Right kidney (tissue), 9 donors: ENCODE data around the gene MYO1F.
"Not testable (repeated sequence)": the region's sequence is repeated elsewhere in the genome, so short reads cannot be mapped to it uniquely, and the experiment has no call there.

Experiments
- DNase-seq: peaks from one replicate; pipeline ENCODE4 v3.0.0-alpha.2; 2016
- long read RNA-seq, 8 donors: transcript quantifications; one replicate each; lab custom pipeline, GENCODE V29; 2026

MYO1F gene
- long read RNA-seq, donor 1, partial matches to known transcripts: 0 of 1 reads
- long read RNA-seq, donor 1, other reads (novel, unspliced or antisense): 0 of 1 reads
- long read RNA-seq, donor 2: 0 reads
- long read RNA-seq, donor 3: 0 reads
- long read RNA-seq, donor 4: 0 reads
- long read RNA-seq, donor 5: 0 reads
- long read RNA-seq, donor 6: 0 reads
- long read RNA-seq, donor 7: 0 reads
- long read RNA-seq, donor 8: 0 reads

DNA sequence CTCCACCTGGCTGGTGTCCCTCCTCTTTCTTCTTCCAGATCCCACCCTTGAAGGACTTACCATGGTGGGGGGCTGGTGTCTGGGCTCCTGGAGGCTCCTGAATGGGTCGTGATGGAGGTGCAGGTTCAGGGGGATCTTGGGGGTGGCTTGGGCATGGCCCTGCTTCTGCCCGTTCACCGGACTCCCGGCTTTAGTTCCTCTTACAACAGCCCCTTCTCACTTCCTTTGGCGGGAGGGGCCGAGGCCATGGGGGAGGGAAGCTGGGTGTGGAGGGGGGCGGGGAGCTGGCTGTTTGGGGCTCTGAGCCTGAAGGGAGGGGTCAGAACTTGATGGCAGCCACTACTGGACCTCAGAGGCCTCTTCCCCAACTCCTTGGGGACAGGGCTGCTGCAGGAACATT, at the start of gene MYO1F:
TSS of gene MYO1F (minus strand) at position 196 of the 400 bp plus-strand sequence. CDS start at position 63, 133 bp downstream.
- no peak for DNase-seq

DNA sequence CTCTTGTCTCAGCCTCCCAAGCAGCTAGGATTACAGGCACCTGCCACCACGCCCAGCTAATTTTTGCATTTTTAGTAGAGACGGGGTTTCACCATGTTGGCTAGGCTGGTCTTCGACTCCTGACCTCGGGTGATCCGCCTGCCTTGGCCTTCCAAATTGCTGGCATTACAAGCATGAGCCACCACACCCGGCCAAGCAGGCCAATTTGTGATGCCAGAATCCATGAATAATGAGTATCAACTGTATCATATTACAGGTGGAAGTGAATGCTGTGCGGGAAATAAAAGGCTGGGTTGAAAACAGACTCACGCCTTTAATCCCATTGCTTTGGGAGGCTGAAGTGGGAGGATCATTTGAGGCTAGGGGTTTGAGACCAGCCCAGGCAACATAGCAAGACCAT, 49.6 kb upstream of the MYO1F start:
- DNase-seq: no peak

DNA sequence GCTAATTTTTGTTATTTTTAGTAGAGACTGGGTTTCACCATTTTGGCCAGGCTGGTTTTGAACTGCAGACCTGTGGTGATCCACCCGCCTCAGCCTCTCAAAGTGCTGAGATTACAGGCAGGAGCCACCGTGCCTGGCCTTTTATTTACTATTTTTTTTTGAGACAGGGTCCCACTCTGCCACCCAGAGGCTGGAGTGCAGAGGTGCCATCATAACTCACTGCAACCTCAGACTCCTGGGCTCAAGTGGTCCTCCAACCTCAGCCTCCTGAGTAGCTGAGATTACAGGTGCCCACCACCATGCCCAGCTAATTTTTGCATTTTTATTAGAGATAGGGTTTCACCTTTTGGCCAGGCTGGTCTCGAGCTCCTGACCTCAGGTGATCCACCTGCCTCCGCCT, 45.6 kb upstream of the MYO1F start:
- DNase-seq: not testable (repeated sequence)

DNA sequence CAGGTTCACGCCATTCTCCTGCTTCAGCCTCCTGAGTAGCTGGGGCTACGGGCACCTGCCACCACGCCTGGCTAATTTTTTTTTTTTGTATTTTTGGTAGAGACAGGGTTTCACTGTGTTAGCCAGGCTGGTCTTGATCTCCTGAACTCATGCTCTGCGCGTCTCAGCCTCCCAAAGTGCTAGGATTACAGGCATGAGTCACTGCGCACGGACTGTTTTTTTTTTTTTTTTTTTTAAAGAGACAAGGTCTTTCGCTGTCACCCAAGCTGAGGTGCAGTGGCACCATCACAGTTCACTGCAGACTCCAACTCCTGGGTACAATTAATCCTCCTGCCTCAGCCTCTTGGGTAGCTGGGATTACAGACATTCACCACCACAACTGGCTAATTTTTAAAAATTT, 41.5 kb upstream of the MYO1F start:
- no peak for DNase-seq

DNA sequence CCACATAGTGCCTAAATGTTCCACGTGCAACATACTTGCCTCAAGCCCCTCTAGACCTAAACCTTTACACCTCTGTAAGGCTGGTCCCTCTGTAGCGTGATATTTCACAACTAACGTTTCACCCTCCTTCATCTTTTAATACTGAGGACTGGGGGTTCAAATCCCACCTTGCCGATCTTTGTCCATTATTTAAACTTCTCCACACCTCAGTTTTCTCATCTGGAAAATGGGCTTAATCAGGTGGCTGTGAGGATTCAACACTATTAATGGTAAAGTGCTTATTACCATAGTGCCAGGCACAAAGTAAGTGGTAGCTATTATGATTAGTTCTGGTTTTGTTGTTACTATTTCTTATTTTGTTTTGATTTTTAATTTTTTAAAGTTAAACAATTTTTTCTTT, 40.7 kb upstream of the MYO1F start:
- DNase-seq: no peak

DNA sequence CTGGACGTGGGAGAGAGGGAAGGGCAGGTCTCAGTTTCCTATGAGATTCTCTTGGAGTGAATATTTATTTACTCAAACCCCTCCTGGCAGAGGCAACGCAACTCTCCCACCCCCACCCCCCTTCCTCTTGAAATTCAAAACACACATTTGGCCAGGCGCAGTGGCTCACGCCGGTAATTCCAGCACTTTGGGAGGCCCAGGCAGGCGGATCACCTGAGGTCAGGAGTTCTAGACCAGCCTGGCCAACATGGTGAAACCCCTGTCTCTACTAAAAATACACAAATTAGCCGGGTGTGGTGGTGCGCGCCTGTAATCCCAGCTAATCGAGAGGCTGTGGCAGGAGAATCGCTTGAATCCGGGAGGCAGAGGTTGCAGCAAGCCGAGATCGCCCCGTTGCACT, 40.1 kb upstream of the MYO1F start:
- DNase-seq: not testable (repeated sequence)

DNA sequence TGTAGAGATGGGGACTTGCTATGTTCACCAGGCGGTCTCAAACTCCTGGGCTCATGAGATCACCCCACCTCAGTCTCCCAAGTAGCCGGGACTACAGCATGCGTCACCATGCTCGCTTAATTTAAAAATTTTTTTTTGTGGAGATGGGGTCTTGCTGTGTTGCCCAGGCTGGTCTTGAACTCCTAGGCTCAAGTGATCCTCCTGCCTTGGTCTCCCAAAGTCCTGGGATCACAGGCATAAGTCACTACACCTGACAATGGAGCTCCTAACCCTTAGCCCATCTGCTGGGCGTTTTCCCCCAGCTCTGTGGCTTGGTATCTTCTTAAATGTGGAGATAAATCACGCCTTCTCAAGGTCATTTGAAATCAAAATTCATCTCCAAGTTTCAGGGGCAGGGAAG, 39.6 kb upstream of the MYO1F start:
- no peak for DNase-seq

DNA sequence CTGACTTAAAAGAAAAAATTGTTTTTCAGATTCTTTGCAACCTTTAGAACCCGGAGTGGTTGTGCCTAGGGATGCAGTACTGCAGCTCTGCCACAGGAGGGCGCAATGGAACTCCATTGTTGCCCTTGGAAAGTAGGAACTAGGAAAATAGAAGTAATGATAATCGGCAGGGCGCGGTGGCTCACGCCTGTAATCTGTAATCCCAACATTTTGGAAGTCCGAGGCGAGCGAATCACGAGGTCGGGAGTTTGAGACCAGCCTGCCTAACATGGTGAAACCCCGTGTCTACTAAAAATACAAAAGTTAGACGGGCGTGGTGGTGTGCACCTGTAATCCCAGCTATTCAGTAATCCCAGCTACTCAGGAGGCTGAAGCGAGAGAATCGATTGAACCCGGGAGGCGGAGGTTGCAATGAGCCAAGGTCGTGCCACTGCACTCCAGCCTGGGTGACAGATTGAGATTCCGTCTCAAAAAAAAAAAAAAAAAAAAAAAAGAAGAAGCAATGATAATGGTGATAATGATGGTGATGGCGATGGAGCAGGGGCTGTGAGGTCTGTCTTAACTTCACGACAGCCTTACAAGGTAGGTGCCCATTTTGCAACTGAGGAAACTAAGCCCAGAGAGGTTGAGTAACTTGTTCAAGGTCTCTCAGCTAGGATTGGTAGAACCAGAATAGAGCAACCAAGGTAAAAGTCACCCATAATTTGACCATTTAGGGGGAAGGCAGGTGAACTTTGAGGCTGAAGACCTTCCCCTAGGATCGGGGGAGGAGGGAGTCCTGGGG, 38.8 kb upstream of the MYO1F start:
- peak; percentile 29 for DNase-seq

- no peak for DNase-seq
These were observed 37.8 kb upstream of the MYO1F start for GRCh38 chr19:8615024-8615423.

- no peak for DNase-seq
These were observed 37.2 kb upstream of the MYO1F start for GRCh38 chr19:8614455-8614854.

DNA sequence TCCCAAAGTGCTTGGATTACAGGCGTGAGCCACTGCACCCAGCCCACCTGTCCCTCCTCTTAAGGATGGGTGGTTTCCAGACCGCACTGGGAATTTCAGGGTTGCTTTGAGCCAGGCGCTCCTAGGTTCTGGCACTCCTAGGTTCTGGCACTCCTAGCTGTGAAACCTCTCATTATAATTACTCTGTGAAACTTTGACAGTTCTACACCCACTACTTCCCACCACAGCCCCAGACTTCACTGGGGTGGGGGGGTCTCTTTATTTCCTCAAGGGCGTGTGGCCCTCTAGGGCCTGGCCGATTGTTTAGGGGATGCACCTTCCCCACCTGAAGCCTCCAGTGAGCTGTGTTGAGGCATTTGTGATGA, 35.5 kb upstream of the MYO1F start:
- no peak for DNase-seq

DNA sequence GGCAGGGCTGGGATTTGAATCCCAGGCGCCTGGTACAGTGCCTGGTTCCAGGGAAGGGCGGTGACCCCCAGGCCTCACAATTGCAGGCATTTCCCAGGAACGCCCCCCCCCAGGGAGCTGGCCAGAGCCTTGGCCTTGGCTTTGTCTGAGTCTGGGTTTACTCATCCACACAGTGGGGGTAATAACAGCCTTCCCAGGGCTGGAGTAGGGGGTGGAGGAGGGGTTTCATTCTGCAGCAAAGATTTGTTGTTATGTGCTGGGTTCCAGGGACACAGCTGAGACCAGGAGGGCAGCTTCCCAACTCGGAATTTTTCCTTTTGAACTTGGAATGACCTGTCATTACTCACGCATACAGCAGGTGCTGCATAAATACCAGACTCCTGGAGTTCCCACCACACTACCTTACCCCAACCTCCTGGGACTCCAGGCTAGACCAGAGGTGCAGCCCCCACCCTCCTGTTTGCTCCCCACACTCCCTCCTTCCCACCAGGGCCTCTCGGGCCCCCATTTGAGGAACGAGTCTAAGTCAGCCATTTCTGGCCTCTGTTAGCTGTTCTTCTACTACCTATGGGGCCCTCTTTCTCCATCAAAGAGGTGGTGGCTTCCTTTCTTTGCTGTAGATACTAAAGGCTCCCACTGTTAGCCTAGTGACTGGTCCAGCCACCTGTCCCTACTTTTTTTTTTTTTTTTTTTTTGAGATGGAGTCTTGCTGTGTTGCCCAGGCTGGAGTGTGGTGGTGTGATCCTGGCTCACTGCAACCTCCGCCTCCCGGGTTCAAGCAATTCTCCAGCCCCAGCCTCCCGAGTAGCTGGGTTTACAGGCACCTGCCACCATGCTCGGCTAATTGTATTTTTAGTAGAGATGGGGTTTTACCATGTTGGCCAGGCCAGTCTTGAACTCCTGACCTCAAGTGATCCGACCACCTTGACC, 34.9 kb upstream of the MYO1F start:
- DNase-seq: no peak

GRCh38 chr19:8611391-8611876, 34.2 kb upstream of the MYO1F start:
- no peak for DNase-seq

DNA sequence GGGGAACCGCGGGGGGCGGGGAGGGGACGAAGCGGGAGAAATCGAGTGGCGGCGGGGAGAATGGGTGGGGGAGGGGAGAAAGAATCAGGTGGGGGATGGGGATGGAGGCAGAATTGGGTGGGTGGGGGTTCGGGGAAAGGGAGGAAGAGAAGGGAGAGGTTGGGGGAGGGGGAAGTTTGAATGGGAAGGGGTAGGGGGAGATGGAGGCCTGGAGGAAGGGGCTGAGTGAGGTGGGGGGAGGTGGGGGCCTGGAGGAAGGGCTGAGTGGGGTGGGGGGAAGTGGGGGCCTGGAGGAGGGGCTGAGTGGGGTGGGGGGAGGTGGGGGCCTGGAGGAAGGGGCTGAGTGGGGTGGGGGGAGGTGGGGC, 33.7 kb upstream of the MYO1F start:
- no peak for DNase-seq

GRCh38 chr19:8610041-8610935, 33.0 kb upstream of the MYO1F start, which contains the start of gene ADAMTS10:
Gene ADAMTS10 (minus strand): TSS chr19:8610715. CDS start chr19:8605710, 5,005 bp downstream.
- peak; percentile 79 for DNase-seq

DNA sequence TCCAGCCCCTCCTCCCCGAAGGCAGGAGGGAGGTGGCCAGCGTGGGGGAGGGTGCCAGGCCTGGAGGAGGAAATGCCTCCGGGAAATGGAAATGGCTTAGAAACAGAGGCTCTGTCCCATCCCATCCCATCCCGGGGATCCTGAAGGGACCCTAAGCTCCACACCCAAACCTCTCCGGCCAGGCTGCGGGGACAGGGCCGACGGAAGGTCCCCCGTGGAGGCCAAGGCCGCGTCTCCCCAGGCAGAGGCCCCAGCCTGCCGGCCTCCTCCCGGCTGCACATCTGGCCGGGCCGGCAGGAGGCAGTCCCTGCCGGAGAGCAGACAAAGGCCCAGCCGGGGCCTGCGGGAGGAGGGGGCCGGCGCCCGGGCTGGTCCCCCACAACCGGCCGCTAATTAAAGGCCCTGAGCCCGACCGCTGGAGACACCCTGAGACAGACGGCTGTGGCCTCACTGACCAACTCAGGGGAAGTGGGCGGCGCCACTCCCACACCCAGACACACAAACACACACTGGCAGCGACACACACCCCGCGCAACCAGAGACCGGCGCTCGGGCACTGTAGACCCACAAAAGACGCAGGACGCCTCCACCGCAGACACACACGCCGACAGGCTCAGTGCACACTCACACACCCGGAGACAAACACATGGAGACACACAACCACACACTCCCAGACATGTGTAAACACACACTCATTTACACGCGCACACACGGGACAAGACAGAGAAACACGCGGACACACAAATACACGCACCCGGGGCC, 32.2 kb upstream of the MYO1F start:
- peak; percentile 93 for DNase-seq

DNA sequence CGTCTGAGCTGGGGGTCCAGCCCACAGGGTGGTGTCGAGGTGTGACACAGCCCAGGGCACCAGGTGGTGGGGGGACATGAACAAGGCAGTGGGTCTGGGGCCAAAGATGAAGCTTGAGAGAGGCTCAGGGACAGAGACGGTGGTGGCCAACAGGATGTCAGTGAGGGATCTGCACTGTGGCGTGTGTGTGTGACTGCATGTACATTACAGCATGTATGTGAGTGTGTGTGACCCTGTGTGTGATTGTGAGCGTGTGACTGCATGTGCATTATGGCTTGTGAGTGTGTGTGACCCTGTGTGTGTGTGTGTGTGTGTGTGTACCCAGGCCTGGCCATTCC, 31.7 kb upstream of the MYO1F start:
- no peak for DNase-seq

- DNase-seq: no peak
These were observed 30.1 kb upstream of the MYO1F start for GRCh38 chr19:8607386-8607785.

DNA sequence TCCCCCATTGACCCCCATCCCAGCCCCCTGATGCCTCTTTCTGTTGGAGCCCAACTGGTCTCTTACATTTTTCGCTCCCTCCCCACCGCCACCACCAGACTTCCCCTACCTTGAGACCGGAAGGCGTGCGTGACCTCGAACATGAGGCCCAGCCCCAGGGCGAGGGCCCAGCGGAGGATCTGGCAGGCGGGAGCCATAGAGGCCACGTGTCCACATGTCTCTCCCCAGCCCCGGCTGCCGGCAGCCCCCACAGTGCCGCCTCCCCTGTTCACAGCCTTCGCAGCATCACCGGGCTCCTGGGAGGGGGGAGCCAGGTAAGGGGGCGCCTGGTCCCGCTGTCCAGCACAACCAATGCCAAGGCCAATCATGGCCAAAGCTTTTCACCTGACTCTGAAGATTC, 28.3 kb upstream of the MYO1F start:
- DNase-seq: no peak

- no peak for DNase-seq
These were observed 24.6 kb upstream of the MYO1F start for GRCh38 chr19:8601796-8602195.

GRCh38 chr19:8600816-8601215, 23.6 kb upstream of the MYO1F start:
- no peak for DNase-seq
